ENCODE data around the gene SS18L1. TPM values are rescaled to one million over a fixed set of nuclear protein-coding genes. Genes with fewer than 3 reads are reported as not detected.

Gene SS18L1
- total RNA-seq, 4 donors from 2014 or later = 0.51 to 21.7 (median 12.8) TPM

- H3K4me3 ChIP-seq = no peak overlapping the region
- no peak for DNase-seq
- no peaks in the 10 kb centered on the region for H3K9me3 ChIP-seq
- no peaks in the 10 kb centered on the region for H3K36me3 ChIP-seq
- no peak for TF ChIP-seq CTCF (IDR thresholded peaks at IDR 0.05)
- intact Hi-C loops (cut with DNase I; ENCODE audit: low total_unique reads) = no loop called here
- no peak overlapping the region for H3K27ac ChIP-seq
- H3K4me1 ChIP-seq = peaks cover 0 to 14% of the 10 kb centered on the region in 2 donors
- peaks cover 8 to 25% of the 10 kb centered on the region in 2 donors for H3K27me3 ChIP-seq
Measured at GRCh38 chr20:62223571-62223970, 80.0 kb downstream of the SS18L1 start.

- intact Hi-C loops (cut with DNase I; ENCODE audit: low total_unique reads) = no loop called here
Measured at GRCh38 chr20:62224113-62224855, 80.7 kb downstream of the SS18L1 start.

GRCh38 chr20:62225026-62225425 lies 81.5 kb downstream of the SS18L1 start:
- Histone ChIP-seq H3K27ac (no peak overlapping the region), H3K36me3 (no peaks in the 10 kb centered on the region), H3K4me1 (peaks cover 0 to 8% of the 10 kb centered on the region in 2 donors), H3K4me3 (no peak overlapping the region), H3K27me3 (peaks cover 8 to 18% of the 10 kb centered on the region in 2 donors), H3K9me3 (no peaks in the 10 kb centered on the region)
- intact Hi-C loops (cut with DNase I; ENCODE audit: low total_unique reads) = no loop called here
- no peak for DNase-seq
- TF ChIP-seq POLR2A (IDR thresholded peaks at IDR 0.05) (no peak), CTCF (IDR thresholded peaks at IDR 0.05) (no peak)

More at GRCh38 chr20:62224113-62224855, 80.7 kb downstream of the SS18L1 start:
- Histone ChIP-seq H3K36me3 (no peaks in the 10 kb centered on the region), H3K27me3 (peaks cover 8 to 19% of the 10 kb centered on the region in 2 donors), H3K27ac (no peak overlapping the region), H3K4me1 (peaks cover 0 to 12% of the 10 kb centered on the region in 2 donors), H3K4me3 (no peak overlapping the region), H3K9me3 (no peaks in the 10 kb centered on the region)
- DNase-seq = no peak
- TF ChIP-seq POLR2A (IDR thresholded peaks at IDR 0.05) = no peak
- no peak for TF ChIP-seq CTCF (IDR thresholded peaks at IDR 0.05)

- no peaks in the 10 kb centered on the region for H3K9me3 ChIP-seq
- H3K27me3 ChIP-seq = peaks cover under 1 to 16% of the 10 kb centered on the region in 2 donors
- H3K4me1 ChIP-seq = no peaks in the 10 kb centered on the region
- no peaks in the 10 kb centered on the region for H3K36me3 ChIP-seq
- TF ChIP-seq CTCF (IDR thresholded peaks at IDR 0.05) (no peak), POLR2A (IDR thresholded peaks at IDR 0.05) (no peak)
- H3K27ac ChIP-seq = no peak overlapping the region
- intact Hi-C loops (cut with DNase I; ENCODE audit: low total_unique reads) = no loop called here
- no peak overlapping the region for H3K4me3 ChIP-seq
- no peak for DNase-seq
Measured at GRCh38 chr20:62225820-62226635, 82.5 kb downstream of the SS18L1 start.

All from uterus (tissue), 4 donors.